ENCODE measurements around the gene MBLAC1.
A peak's percentile ranks its signal among the peaks of the same experiment; 100 is the strongest.

Gene MBLAC1

GRCh38 chr7:100154651-100155491 lies 28.1 kb downstream of the MBLAC1 start:
- DNase-seq (ENCODE audit: low spot score), result no peak

DNA sequence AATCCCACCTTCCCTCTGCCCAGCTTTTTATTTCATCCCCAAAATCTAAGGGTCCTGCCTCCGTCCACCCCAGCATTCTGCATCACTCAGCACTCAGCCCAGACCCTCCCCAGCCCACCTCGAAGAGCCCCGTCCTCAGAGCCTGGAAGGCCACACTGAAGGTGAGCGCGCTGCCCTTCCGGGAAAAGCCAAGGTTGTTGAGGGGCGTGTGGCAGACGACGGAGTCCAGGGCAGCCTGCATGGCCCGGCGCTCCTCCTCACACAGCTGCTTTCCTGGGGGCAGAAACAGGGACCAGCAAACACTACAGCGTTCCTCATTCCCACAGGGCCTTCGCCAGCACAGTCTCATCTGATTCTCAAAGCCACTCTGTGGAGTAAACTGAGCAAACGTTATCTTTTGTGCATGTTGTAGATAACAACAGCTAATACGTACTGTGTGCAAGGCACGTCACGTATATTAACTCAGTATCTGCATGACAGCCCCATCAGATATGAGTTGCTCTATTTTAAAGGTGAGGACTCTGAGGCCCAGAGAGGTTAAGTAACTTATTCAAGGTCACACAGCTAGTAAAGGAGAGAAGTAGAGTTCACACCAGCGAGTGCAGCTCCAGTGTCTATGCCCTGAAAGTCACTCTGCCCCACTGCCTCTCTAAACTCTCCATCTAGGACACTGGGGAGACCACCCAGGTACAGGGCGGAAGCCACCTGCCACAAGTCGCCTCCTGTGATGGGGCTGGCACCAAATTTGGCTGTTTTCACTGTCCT lies 29.0 kb downstream of the MBLAC1 start:
- no peak for DNase-seq (ENCODE audit: low spot score)

GRCh38 chr7:100156331-100157068 lies 29.7 kb downstream of the MBLAC1 start:
- DNase-seq (ENCODE audit: low spot score), result no peak

GRCh38 chr7:100157069-100157333 lies 30.2 kb downstream of the MBLAC1 start:
- DNase-seq (ENCODE audit: low spot score), result no peak

DNA sequence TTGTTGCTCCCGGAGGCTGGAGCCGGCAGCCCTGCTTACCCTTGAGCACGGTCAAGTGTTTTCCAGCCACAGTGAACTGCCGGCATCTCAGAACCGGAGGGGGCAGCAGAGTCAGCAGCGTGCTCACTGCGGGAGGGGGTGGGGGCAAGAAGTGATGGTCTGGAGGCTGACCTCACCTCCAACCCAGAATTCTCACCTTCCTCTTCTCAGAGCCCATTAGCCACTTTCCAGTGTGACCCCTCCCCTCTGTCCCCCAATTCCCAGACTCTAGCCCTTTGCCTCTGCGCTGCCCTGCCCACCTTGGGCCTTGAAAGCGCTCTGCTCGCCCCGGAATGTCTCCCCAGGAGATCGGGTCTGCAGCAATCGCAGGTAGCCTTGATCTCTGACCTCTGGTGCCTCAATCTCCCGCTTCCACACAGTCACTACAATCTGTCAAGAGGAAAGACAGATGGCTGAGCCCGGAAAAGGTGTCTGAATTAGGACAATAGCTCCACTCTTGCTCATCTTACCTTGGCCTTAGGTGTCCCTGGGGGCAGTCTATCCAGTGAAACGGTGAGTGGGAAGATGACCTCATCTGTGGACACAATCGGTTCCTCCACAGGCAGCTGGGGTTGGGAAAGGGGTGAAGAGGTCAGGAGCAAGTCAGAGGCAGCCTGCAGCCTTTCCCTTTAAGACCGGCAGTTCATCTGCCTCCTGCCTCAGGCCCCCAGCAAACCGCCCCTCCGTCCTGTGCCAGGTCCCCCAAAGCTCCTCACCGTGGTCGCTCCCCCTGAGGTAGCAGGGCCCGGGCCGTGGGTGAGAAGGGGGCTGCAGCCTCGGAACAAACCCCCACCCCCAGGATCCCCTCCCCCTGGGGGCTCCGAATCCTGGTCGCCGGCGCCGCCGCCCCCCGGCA lies 30.8 kb downstream of the MBLAC1 start:
- DNase-seq (ENCODE audit: low spot score), result peak; percentile 48

- peak; percentile 99 for DNase-seq (ENCODE audit: low spot score)
Measured at GRCh38 chr7:100158229-100159098, 31.7 kb downstream of the MBLAC1 start, which contains the start of gene TRAPPC14. TSS of gene TRAPPC14 (minus strand) at chr7:100158723. CDS start at chr7:100158499, 224 bp downstream.

- no peak for DNase-seq (ENCODE audit: low spot score)
Measured at GRCh38 chr7:100159099-100159623, 32.4 kb downstream of the MBLAC1 start.

DNA sequence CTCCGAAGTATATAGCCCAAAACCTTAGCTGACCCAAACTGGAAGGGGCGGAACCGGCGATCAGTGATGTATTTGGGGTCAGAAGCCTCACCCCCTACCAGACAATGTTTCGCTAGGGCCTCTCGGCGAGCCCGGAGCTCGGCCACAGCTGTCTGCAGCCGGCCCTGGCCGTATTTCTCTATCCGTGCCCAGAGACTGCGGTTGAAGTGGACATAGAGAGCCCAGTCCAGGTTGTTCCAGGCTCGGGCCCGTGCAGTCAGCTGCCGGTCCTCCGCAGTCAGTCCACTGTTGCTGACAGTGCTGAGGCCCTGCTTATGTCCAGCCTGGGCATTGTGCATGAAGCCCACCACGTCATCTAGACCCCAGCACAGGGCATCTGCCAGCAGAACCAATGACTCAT lies 33.3 kb downstream of the MBLAC1 start:
- DNase-seq (ENCODE audit: low spot score), result no peak

DNA sequence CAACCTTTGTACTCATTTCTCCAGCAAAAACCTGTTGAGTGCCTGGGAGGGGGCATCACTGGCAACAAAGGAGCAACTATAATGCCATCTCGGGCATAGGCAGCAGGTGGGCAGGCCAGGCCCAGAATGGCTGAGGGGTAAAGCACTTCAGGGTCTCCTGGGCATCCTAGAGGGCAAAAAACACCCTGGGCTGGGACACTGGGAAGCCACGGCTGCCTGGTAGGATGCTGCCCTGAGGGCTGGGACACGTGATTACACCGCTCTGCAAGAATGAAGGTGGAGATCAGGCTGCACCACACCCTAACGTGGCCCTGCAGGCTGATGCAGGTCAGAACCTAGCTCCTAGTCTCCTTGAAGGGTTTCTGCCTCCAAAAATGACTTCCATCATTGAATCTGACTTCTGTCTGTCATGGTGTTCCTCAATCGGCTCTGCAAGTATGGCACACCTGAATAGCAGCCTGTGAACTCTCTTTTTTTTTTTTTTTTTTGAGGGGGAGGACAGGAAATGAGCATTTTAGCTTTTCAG lies 36.3 kb downstream of the MBLAC1 start:
- no peak for DNase-seq (ENCODE audit: low spot score)

DNA sequence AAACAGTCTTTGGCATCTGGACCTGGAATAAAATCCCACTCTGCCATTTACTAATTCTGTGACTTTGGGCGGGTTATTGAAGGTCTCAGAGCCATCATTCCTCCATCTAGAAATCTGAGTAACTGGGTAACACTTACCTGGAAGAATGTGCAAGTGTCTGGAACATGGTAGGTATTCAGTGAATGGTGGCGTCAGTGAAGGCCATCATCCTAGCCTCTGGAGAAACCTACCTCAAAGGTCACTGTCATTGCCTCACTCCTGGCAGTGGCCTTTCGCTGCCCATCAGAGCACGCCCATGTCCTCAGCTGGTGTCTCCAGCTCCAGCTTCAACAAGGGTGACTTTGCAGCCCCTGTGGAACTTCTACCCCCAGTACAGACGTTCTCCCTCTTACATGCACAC lies 37.1 kb downstream of the MBLAC1 start:
- DNase-seq (ENCODE audit: low spot score), result no peak

DNA sequence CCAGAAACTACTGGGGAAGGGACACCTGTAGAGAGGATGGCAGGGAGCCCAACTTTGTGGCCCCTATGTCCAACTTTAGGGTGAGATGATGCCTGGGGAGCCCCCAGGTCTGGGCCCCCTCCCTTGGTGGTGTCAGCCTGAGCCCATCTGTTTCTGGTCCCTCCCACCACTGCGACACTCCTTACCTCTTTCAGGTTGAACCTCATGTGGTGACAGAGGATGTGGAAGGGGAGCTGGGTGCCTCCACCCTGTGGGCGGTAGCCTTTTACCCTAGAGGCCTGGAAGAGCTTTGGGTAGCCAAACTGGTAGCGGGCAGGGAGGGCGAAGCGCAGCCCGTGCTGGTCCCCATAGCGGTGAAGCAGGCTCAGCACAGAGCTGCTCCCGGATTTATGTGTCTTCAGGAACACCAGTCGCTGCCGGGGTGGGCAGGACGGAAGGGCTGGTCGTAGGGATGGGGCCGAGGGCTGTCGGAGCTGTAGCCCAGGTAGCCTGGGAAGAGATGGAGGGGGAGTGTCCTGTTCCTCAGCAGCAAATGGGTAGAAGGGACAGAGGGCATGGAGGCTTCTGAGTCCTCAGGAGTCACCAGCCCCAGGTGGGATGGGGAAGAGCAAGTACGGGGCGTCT lies 39.7 kb downstream of the MBLAC1 start:
- no peak for DNase-seq (ENCODE audit: low spot score)

DNA sequence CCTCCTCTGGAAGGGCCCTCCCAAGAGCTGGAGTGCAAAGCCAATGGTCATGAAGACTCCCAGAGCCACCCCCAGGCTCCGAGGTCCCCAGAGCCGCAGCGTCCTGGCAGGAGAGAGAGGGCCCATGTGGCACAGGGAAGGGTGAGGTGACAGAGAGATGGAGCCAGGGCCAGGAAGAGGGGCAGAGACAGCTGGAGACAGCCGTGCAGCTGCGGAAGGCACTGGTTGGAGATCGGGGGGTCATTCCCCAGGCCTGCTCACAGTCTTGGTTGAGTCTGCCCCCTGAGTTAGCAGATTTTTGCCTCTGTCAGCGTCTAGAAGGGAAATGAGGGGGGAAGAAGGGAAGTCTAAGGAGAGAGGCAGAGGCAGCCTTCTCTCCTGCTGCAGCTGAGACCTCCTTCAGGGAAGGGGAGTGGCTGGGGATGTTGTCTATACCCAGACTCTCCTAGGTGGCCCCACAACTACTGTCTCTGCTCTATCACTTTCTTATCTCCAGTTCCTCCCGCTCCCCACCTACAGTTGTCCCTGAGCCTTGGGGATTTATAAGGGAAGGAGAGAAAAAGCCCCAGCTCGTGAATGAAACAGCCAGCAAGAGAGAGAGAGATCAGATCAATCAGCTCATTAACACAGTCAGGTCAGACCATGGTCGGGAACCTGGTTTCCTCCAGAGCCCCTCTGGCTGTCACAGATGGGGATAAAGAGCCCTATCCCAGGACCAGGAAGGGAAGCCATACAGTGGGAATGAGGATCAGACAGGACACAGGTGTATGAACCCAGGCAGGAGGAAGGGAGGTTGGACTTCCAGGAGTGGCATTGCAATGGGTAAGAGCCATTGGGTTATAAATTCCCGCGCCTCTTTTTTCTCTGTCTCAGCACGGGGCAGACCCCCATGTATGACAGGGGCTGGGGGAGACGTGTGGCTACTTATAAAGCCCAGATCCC lies 40.5 kb downstream of the MBLAC1 start:
- no peak for DNase-seq (ENCODE audit: low spot score)

GRCh38 chr7:100167912-100168323 lies 41.2 kb downstream of the MBLAC1 start:
- DNase-seq (ENCODE audit: low spot score), result no peak

- DNase-seq (ENCODE audit: low spot score), result no peak
Measured at GRCh38 chr7:100169147-100169850, 42.5 kb downstream of the MBLAC1 start.

GRCh38 chr7:100170101-100170897 lies 43.5 kb downstream of the MBLAC1 start:
- no peak for DNase-seq (ENCODE audit: low spot score)

- peak; percentile 79 for DNase-seq (ENCODE audit: low spot score)
Measured at GRCh38 chr7:100171087-100171681, 44.4 kb downstream of the MBLAC1 start.

- no peak for DNase-seq (ENCODE audit: low spot score)
Measured at GRCh38 chr7:100171840-100172239, 45.1 kb downstream of the MBLAC1 start.
